WTC11 (cell line): ENCODE data around the gene INF2.

Source experiments
- ETV6 ChIP-seq: sonication (generic); formaldehyde crosslinking; IDR thresholded peaks from 2 replicates; pipeline ENCODE4 v1.8.1; 2022; ENCODE audit warnings: mild to moderate bottlenecking, missing genetic modification reagents
- MXD4 ChIP-seq: fragments of 250-450 bp; sonication (Bioruptor Pico); IDR thresholded peaks from 2 replicates; pipeline ENCODE4 v1.8.0; 2021; ENCODE audit warnings: mild to moderate bottlenecking, moderate library complexity, borderline replicate concordance
- NR3C1 ChIP-seq: sonication (generic); formaldehyde crosslinking; conservative IDR thresholded peaks from 2 replicates; pipeline ENCODE4 v1.8.1; 2023; ENCODE audit warnings: low read depth, mild to moderate bottlenecking, missing genetic modification reagents
- RORB ChIP-seq: fragments of 250-450 bp; sonication (Bioruptor Pico); IDR thresholded peaks from 2 replicates; pipeline ENCODE4 v1.9.0; 2021; ENCODE audit warnings: mild to moderate bottlenecking
- ZNF138 ChIP-seq: sonication (generic); formaldehyde crosslinking; conservative IDR thresholded peaks from 2 replicates; pipeline ENCODE4 v1.8.1; 2022; ENCODE audit warnings: mild to moderate bottlenecking, moderate library complexity, missing genetic modification reagents
- ZNF232 ChIP-seq: sonication (generic); formaldehyde crosslinking; IDR thresholded peaks from 2 replicates; pipeline ENCODE4 v1.8.0; 2022; ENCODE audit warnings: mild to moderate bottlenecking, missing genetic modification reagents
- TF ChIP-seq, protein P1 (sequence below): fragments of 200-600 bp; IDR thresholded peaks from 2 replicates; pipeline ENCODE4 v1.8.0; 2022; ENCODE audit warnings: antibody characterized with exemption
- TF ChIP-seq, protein P2 (sequence below): sonication (generic); formaldehyde crosslinking; IDR thresholded peaks from 2 replicates; pipeline ENCODE4 v1.8.1; 2022; ENCODE audit warnings: missing genetic modification reagents, borderline replicate concordance
- TF ChIP-seq, protein P3 (sequence below): sonication (generic); formaldehyde crosslinking; IDR thresholded peaks from 2 replicates; pipeline ENCODE4 v1.8.1; 2023; ENCODE audit warnings: mild to moderate bottlenecking, missing genetic modification reagents, moderate library complexity

DNA sequence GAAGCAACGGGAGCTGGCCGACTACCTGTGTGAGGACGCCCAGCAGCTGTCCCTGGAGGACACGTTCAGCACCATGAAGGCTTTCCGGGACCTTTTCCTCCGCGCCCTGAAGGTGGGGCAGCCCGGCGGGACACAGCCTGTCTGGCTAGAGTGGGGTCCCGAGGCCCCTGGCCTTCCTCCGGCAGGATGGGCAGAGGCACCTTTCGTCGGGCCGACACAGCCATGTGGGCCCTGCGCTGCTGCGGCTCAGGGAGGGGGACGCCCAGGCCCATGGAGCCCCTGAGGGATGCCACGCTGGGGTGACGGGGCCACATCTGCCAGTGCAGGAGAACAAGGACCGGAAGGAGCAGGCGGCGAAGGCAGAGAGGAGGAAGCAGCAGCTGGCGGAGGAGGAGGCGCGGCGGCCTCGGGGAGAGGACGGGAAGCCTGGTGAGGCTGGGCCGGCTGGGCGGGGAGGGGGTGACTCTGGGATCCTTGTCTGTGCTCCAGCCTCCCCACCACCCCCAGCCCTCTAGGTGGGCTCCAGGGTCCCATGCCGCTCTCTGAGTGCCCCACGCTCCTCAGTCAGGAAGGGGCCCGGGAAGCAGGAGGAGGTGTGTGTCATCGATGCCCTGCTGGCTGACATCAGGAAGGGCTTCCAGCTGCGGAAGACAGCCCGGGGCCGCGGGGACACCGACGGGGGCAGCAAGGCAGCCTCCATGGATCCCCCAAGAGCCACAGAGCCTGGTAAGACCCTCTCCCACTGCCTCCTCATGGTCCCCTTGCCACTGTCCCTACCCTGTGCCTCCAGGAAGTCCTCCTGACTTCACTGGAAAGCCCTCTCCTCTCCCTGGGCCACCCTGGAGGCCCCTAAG lies 23.7 kb downstream of the INF2 start:
- TF ChIP-seq, protein P1, sequence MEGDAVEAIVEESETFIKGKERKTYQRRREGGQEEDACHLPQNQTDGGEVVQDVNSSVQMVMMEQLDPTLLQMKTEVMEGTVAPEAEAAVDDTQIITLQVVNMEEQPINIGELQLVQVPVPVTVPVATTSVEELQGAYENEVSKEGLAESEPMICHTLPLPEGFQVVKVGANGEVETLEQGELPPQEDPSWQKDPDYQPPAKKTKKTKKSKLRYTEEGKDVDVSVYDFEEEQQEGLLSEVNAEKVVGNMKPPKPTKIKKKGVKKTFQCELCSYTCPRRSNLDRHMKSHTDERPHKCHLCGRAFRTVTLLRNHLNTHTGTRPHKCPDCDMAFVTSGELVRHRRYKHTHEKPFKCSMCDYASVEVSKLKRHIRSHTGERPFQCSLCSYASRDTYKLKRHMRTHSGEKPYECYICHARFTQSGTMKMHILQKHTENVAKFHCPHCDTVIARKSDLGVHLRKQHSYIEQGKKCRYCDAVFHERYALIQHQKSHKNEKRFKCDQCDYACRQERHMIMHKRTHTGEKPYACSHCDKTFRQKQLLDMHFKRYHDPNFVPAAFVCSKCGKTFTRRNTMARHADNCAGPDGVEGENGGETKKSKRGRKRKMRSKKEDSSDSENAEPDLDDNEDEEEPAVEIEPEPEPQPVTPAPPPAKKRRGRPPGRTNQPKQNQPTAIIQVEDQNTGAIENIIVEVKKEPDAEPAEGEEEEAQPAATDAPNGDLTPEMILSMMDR = no peak
- TF ChIP-seq ETV6 (CRISPR knock-in tag) = no peak
- no peak for TF ChIP-seq RORB
- no peak for TF ChIP-seq MXD4 (CRISPR knock-in tag)
- TF ChIP-seq, protein P2, sequence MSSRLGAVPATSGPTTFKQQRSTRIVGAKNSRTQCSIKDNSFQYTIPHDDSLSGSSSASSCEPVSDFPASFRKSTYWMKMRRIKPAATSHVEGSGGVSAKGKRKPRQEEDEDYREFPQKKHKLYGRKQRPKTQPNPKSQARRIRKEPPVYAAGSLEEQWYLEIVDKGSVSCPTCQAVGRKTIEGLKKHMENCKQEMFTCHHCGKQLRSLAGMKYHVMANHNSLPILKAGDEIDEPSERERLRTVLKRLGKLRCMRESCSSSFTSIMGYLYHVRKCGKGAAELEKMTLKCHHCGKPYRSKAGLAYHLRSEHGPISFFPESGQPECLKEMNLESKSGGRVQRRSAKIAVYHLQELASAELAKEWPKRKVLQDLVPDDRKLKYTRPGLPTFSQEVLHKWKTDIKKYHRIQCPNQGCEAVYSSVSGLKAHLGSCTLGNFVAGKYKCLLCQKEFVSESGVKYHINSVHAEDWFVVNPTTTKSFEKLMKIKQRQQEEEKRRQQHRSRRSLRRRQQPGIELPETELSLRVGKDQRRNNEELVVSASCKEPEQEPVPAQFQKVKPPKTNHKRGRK = no peak
- TF ChIP-seq ZNF138 = no peak
- no peak for TF ChIP-seq NR3C1 (CRISPR knock-in tag)
- TF ChIP-seq, protein P3, sequence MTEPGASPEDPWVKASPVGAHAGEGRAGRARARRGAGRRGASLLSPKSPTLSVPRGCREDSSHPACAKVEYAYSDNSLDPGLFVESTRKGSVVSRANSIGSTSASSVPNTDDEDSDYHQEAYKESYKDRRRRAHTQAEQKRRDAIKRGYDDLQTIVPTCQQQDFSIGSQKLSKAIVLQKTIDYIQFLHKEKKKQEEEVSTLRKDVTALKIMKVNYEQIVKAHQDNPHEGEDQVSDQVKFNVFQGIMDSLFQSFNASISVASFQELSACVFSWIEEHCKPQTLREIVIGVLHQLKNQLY = no peak
- no peak for TF ChIP-seq ZNF232
